SK-N-MC (cell line): ENCODE measurements around the gene MEX3C.

Experiments
- DNase-seq: peaks from one replicate; pipeline ENCODE4 v3.0.0-alpha.2; 2011; ENCODE audit warnings: low read depth, low spot score
- H3K27ac ChIP-seq: fragments of 200-600 bp; sonication (generic); 2 replicates; pipeline ENCODE4 v1.5.1; 2016; ENCODE audit warnings: mixed run types
- H3K36me3 ChIP-seq: fragments of 200-600 bp; sonication (generic); 2 replicates; pipeline ENCODE4 v1.6.1; 2017; ENCODE audit warnings: antibody characterized with exemption, low read length, mixed read lengths; ENCODE audit not compliant: insufficient read depth
- H3K4me3 ChIP-seq: fragments of 200-600 bp; sonication (generic); 2 replicates; pipeline ENCODE4 v1.5.1; 2016
- H3K9ac ChIP-seq: fragments of 200-600 bp; sonication (generic); 2 replicates; pipeline ENCODE4 v1.8.0; 2017; ENCODE audit warnings: mixed run types, mixed read lengths; ENCODE audit not compliant: insufficient read length
- H3K9me3 ChIP-seq: fragments of 200-600 bp; sonication (generic); 2 replicates; pipeline ENCODE4 v1.6.1; 2017; ENCODE audit warnings: low read depth, mild to moderate bottlenecking, antibody characterized with exemption, low read length, moderate library complexity, mixed read lengths
- EZH2 ChIP-seq: fragments of 200-600 bp; sonication (generic); IDR thresholded peaks from one replicate; pipeline ENCODE4 v1.6.1; 2017; ENCODE audit warnings: antibody characterized with exemption
- FOXP2 ChIP-seq: optimal IDR thresholded peaks from 2 replicates; pipeline ENCODE3; 2011; ENCODE audit warnings: mild to moderate bottlenecking, moderate library complexity; ENCODE audit not compliant: insufficient read depth; ENCODE audit errors: extremely low read length, control extremely low read depth
- POLR2AphosphoS5 ChIP-seq: IDR thresholded peaks from 2 replicates; pipeline ENCODE4 v1.6.1; 2012; ENCODE audit warnings: mild to moderate bottlenecking, low read depth, low read length, borderline replicate concordance

Gene MEX3C

GRCh38 chr18:51197661-51198424 is at the start of gene MEX3C:
Gene MEX3C, minus strand, starts transcription at chr18:51197681. Its CDS starts 361 bp downstream, at chr18:51197320.
- peak within 1 kb of the TSS; percentile 80 for H3K9ac ChIP-seq
- H3K4me3 ChIP-seq: peak within 1 kb of the TSS; percentile 92
- peak within 1 kb of the TSS; percentile 92 for H3K27ac ChIP-seq
- peak; percentile 91 for DNase-seq
- no peaks in the 10 kb centered on the region for H3K9me3 ChIP-seq
- no peak for TF ChIP-seq EZH2
- no peak for TF ChIP-seq FOXP2
- TF ChIP-seq POLR2AphosphoS5: peak; percentile 94
- no peaks in the 10 kb centered on the region for H3K36me3 ChIP-seq

- no peak overlapping the region for H3K27ac ChIP-seq
- no peak overlapping the region for H3K4me3 ChIP-seq
- H3K9ac ChIP-seq: no peak overlapping the region
- DNase-seq: no peak
- H3K9me3 ChIP-seq: no peaks in the 10 kb centered on the region
- no peak for TF ChIP-seq FOXP2
- no peak for TF ChIP-seq POLR2AphosphoS5
- TF ChIP-seq EZH2: no peak
- H3K36me3 ChIP-seq: no peaks in the 10 kb centered on the region
Observed at GRCh38 chr18:51241226-51241625, 43.7 kb upstream of the MEX3C start.

DNA sequence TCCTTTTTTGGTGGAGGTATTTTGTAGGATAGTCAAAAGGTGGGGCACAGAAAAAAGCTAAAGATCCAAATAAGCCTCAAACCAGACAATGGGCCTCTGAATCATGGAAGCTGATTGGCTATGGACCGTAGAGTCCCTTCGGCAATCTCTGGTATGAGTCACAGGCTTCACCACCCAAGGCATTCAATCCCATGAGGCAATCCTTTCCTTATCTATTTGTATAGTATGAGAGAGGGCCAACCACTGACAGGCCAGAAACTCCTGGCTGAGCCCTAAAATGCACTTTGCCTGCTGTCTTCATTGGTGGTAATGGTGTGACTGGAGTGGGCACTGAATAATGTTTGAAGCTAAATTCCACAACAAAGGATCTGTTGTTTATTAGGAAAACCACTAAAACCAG is 38.7 kb upstream of the MEX3C start:
- no peak for TF ChIP-seq EZH2
- no peak for TF ChIP-seq FOXP2
- no peak for TF ChIP-seq POLR2AphosphoS5
- Histone ChIP-seq H3K36me3 (no peaks in the 10 kb centered on the region), H3K4me3 (no peak overlapping the region), H3K9ac (no peak overlapping the region), H3K27ac (no peak overlapping the region), H3K9me3 (no peaks in the 10 kb centered on the region)
- no peak for DNase-seq

DNA sequence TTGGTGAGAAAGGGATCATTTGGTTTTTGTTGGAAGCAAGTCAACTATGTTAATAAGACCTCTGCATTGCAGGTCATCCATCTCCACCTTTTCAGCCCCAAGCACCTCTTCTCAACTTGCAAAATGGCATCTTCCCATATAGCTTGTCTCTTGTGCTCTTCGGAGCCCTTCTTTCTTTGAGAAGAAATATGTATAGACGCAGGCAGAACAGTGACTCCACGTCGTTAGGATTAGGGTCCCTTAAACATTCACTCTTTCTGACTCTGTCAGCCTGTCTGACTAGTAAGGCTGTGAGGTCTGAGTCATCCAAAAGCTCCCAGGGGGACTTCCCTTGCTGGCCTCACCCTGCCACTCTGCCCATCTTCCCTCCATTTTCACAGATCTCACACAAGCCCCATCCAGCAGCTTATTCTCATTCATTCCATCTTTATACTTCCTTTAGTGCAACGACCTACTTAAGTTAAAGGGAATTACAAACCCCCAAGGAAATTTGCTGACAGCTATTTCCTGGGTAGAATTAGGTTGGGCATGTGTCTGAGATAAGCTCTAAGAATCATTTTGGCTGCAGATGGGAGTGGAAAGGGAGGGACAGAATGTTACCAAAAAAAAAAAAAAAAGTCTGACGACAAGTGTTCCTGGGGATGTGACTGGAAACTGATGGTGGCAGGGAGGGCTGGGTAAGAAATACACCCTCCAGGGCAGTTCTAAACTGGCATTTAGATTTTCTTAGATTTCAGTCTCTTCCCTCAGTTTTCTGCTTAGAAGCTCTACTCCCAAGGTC is 37.7 kb upstream of the MEX3C start:
- Histone ChIP-seq H3K4me3 (peak overlapping the region; percentile 24), H3K9me3 (no peaks in the 10 kb centered on the region), H3K36me3 (no peaks in the 10 kb centered on the region), H3K9ac (no peak overlapping the region), H3K27ac (no peak overlapping the region)
- TF ChIP-seq FOXP2 (no peak), EZH2 (no peak), POLR2AphosphoS5 (peak; percentile 42; the same call in 1 of the 2 replicates)
- peak; percentile 86 for DNase-seq

DNA sequence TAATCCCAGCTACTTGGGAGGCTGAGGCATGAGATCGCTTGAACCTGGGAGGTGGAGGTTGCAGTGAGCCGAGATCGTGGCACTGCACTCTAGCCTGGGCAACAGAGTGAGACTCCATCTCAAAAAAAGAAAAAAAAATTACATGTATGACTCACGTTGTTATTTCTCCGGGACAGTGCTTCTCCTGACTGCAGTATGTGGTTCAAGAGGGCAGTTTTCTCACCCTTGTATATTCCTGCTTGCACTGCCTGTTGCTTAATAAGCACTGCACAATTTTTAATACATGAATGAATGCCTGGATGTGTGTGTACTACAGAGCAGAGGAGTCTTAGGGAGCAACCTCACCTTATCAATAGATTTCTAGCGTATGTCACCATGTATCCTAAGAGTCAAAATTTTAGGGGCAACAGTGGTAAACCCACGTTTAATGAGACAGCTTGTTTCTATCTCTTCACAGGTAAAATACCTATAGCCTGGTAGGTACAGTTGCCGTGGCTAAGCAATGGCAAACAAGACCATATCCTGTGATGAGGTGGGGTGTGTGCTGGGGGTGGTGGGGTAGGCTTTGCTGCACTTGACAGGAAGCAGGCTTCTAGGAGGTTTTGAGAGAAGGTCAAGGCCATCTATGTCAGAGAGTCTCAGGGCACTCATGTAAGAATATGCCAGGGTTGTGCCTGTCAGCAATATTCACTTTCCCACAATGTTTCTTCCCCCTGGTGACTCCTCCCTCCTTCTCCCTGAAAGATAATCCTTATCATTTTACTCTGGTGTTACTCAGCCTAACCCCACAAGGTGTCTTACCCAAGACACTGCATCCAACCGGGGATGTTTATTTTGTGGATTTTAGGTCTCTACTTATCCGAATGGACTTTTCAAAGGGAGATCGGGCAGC is 36.9 kb upstream of the MEX3C start:
- no peak for TF ChIP-seq FOXP2
- TF ChIP-seq POLR2AphosphoS5: no peak
- no peak for TF ChIP-seq EZH2
- no peak for DNase-seq
- Histone ChIP-seq H3K9me3 (no peaks in the 10 kb centered on the region), H3K36me3 (no peaks in the 10 kb centered on the region), H3K9ac (no peak overlapping the region), H3K27ac (no peak overlapping the region), H3K4me3 (peak overlapping the region; percentile 5)

- no peaks in the 10 kb centered on the region for H3K9me3 ChIP-seq
- TF ChIP-seq FOXP2 (no peak), EZH2 (no peak), POLR2AphosphoS5 (no peak)
- no peaks in the 10 kb centered on the region for H3K36me3 ChIP-seq
- no peak overlapping the region for H3K4me3 ChIP-seq
- no peak for DNase-seq
- no peak overlapping the region for H3K27ac ChIP-seq
- no peak overlapping the region for H3K9ac ChIP-seq
Observed at GRCh38 chr18:51229328-51229727, 31.8 kb upstream of the MEX3C start.

GRCh38 chr18:51227660-51228059 is 30.2 kb upstream of the MEX3C start:
- Histone ChIP-seq H3K9me3 (no peaks in the 10 kb centered on the region), H3K4me3 (no peak overlapping the region), H3K36me3 (no peaks in the 10 kb centered on the region), H3K27ac (no peak overlapping the region), H3K9ac (no peak overlapping the region)
- DNase-seq: no peak
- TF ChIP-seq FOXP2 (no peak), POLR2AphosphoS5 (no peak), EZH2 (no peak)

DNA sequence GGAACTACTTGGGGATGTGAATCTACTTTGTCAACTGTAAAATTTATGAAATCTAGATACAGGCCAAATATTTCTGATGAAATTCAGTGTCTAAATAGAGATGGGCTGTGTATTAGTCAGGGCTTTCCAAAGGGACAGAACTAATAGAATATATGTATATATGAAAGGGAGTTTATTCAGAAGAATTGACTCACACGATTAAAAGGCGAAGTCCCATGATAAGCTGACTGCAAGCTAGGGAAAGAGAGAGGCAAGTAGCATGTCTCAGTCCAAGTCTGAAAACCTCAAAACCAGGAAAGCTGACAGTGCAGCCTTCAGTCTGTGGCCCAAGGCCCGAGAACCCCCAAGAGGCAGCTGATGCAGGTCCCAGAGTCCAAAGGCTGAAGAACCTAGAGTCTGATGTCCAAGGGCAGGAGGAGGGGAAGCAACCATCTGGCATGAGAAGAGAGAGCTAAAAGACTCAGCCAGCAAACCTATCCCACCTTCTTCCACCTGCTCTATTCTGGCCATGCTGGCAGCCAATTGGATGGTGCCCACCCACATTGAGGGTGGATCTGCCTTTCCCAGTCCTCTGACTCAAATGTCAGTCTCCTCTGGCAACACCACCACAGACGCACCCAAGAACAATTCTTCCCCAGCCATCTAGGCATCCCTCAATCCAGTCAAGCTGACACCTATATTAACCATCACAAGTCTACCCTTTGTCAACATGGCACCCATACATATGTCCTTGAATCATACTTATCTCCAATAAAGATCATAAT is 29.3 kb upstream of the MEX3C start:
- DNase-seq: no peak
- Histone ChIP-seq H3K9me3 (no peaks in the 10 kb centered on the region), H3K9ac (no peak overlapping the region), H3K36me3 (no peaks in the 10 kb centered on the region), H3K27ac (no peak overlapping the region), H3K4me3 (no peak overlapping the region)
- TF ChIP-seq FOXP2: no peak
- TF ChIP-seq POLR2AphosphoS5: no peak
- TF ChIP-seq EZH2: no peak
